MCF 10A (cell line): ENCODE results near the gene FIZ1. TPM values are rescaled to one million over a fixed set of nuclear protein-coding genes. Genes with fewer than 3 reads are reported as not detected.

Experiments used
- BruUV-seq: library from RNA; stranded (reverse); fragments of 400-500 nt; replicated peaks from 2 replicates; lab custom pipeline; 2021; lab: Mats Ljungman, UMichigan
- CTCF ChIA-PET: fragments of 300-600 bp; sonication (Branson Sonifier 250); formaldehyde crosslinking; extraction: SDS; loops from one replicate; lab custom pipeline; 2021; ENCODE audit warnings: antibody characterized with exemption, inconsistent platforms; lab: Yijun Ruan, JAX
- POLR2A ChIA-PET: fragments of 300-600, 350-650 bp; sonication (Branson Sonifier 250); formaldehyde crosslinking; extraction: SDS; loops from one replicate; lab custom pipeline; 2020; ENCODE audit warnings: antibody characterized with exemption, inconsistent platforms; lab: Yijun Ruan, JAX
- DNase-seq: peaks from one replicate; pipeline ENCODE4 v3.0.0-alpha.2; 2018; ENCODE audit not compliant: unreplicated experiment
- H3K27ac Mint-ChIP-seq: one replicate; pipeline ENCODE4 v1.8.0; 2022; ENCODE audit warnings: mild to moderate bottlenecking, low read depth, mixed read lengths; ENCODE audit not compliant: unreplicated experiment
- H3K27me3 Mint-ChIP-seq: one replicate; pipeline ENCODE4 v1.8.0; 2022; ENCODE audit warnings: mixed read lengths; ENCODE audit not compliant: insufficient read depth, unreplicated experiment
- H3K36me3 Mint-ChIP-seq: one replicate; pipeline ENCODE4 v1.8.0; 2022; ENCODE audit warnings: mild to moderate bottlenecking, moderate library complexity, mixed read lengths; ENCODE audit not compliant: insufficient read depth, unreplicated experiment
- H3K4me1 Mint-ChIP-seq: one replicate; pipeline ENCODE4 v1.8.0; 2022; ENCODE audit warnings: mixed read lengths; ENCODE audit not compliant: insufficient read depth, unreplicated experiment
- H3K4me3 Mint-ChIP-seq: one replicate; pipeline ENCODE4 v1.8.0; 2022; ENCODE audit warnings: mild to moderate bottlenecking, moderate library complexity, mixed read lengths; ENCODE audit not compliant: unreplicated experiment
- H3K9me3 Mint-ChIP-seq: one replicate; pipeline ENCODE4 v1.8.0; 2022; ENCODE audit warnings: mixed read lengths; ENCODE audit not compliant: unreplicated experiment
- intact Hi-C: fragments of 100-400 bp; cut with micrococcal nuclease; formaldehyde crosslinking; loops from 2 replicates; pipeline ENCODE4 v1.14.1; 2022
- total RNA-seq: library from RNA; stranded (reverse); gene quantifications from 2 replicates; pipeline ENCODE4 v1.2.3, GENCODE V29; 2022
- TF ChIP-seq, protein P1 (sequence below): fragments of 200-600 bp; IDR thresholded peaks from one replicate; pipeline ENCODE4 v1.8.0; 2022; ENCODE audit warnings: antibody characterized with exemption, mild to moderate bottlenecking; ENCODE audit not compliant: unreplicated experiment

The FIZ1 gene
- total RNA-seq, 1 experiment from 2014 or later: 16.3 TPM

- BruUV-seq: no TSS peak
- DNase-seq: no peak
- H3K27me3 Mint-ChIP-seq: no peaks in the 10 kb centered on the region
- H3K27ac Mint-ChIP-seq: no peak overlapping the region
- TF ChIP-seq, protein P1, sequence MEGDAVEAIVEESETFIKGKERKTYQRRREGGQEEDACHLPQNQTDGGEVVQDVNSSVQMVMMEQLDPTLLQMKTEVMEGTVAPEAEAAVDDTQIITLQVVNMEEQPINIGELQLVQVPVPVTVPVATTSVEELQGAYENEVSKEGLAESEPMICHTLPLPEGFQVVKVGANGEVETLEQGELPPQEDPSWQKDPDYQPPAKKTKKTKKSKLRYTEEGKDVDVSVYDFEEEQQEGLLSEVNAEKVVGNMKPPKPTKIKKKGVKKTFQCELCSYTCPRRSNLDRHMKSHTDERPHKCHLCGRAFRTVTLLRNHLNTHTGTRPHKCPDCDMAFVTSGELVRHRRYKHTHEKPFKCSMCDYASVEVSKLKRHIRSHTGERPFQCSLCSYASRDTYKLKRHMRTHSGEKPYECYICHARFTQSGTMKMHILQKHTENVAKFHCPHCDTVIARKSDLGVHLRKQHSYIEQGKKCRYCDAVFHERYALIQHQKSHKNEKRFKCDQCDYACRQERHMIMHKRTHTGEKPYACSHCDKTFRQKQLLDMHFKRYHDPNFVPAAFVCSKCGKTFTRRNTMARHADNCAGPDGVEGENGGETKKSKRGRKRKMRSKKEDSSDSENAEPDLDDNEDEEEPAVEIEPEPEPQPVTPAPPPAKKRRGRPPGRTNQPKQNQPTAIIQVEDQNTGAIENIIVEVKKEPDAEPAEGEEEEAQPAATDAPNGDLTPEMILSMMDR: no peak
- peaks cover 27% of the 10 kb centered on the region for H3K36me3 Mint-ChIP-seq
- ChIA-PET POLR2A (interaction anchor here (1.1 kb wide), 1 partner anchor 17 kb away, joined by 3 read pairs; no protein-coding TSS in a partner anchor), CTCF (interaction anchor here (0.6 to 2.0 kb wide), 4 partner anchors 12 to 1130 kb away, joined by 3 to 4 read pairs (median 4); partner anchors contain the start of gene FIZ1)
- intact Hi-C loops: no loop called here
- no peak overlapping the region for H3K4me3 Mint-ChIP-seq
- peaks cover 16% of the 10 kb centered on the region for H3K4me1 Mint-ChIP-seq
- H3K9me3 Mint-ChIP-seq: no peaks in the 10 kb centered on the region
Measured at GRCh38 chr19:55611300-55611982, 12.1 kb upstream of the FIZ1 start.

- CTCF ChIA-PET: interaction anchor here (1.3 kb wide), 1 partner anchor 142 kb away, joined by 3 read pairs; no protein-coding TSS in a partner anchor
- no peak overlapping the region for H3K4me3 Mint-ChIP-seq
Measured at GRCh38 chr19:55609326-55609725, 10.0 kb upstream of the FIZ1 start.

GRCh38 chr19:55606817-55607216 lies 7.5 kb upstream of the FIZ1 start:
- Mint-ChIP-seq H3K4me1 (peaks cover 36% of the 10 kb centered on the region), H3K27ac (peak overlapping the region; percentile 83), H3K4me3 (peak overlapping the region; percentile 84), H3K27me3 (no peaks in the 10 kb centered on the region), H3K9me3 (no peaks in the 10 kb centered on the region), H3K36me3 (peaks cover 32% of the 10 kb centered on the region)
- ChIA-PET POLR2A (interaction anchor here (0.8 to 2.2 kb wide), 8 partner anchors 10 to 268 kb away, joined by 4 to 15 read pairs (median 8); partner anchors contain the start of genes KMT5C, U2AF2 and ZNF784), CTCF (interaction anchor here (0.7 to 4.5 kb wide), 24 partner anchors 11 to 392 kb away, joined by 3 to 32 read pairs (median 6); partner anchors contain the start of genes ZNF628 and ZNF784)
- TF ChIP-seq, protein P1: no peak
- TSS peak; percentile 25 for BruUV-seq
- intact Hi-C loops: loop anchor here (1.0 to 5.0 kb wide), 3 partner anchors 17 to 1415 kb away; partner anchors contain the start of genes TSEN34 and ZNF784
- no peak for DNase-seq

More at GRCh38 chr19:55609326-55609725, 10.0 kb upstream of the FIZ1 start:
- intact Hi-C loops: loop anchor here (5.0 kb wide), 1 partner anchor 1417 kb away; the partner anchor contains the start of gene TSEN34
- BruUV-seq: no TSS peak
- Mint-ChIP-seq H3K27ac (no peak overlapping the region), H3K27me3 (no peaks in the 10 kb centered on the region), H3K36me3 (peaks cover 37% of the 10 kb centered on the region), H3K9me3 (no peaks in the 10 kb centered on the region), H3K4me1 (peaks cover 28% of the 10 kb centered on the region)
- TF ChIP-seq, protein P1: no peak
- POLR2A ChIA-PET: no interaction called here
- DNase-seq: no peak

GRCh38 chr19:55606471-55606787 lies 7.1 kb upstream of the FIZ1 start:
- BruUV-seq: no TSS peak
- intact Hi-C loops: loop anchor here (1.0 to 5.0 kb wide), 3 partner anchors 18 to 1414 kb away; partner anchors contain the start of genes TSEN34 and ZNF784
- DNase-seq: no peak
- POLR2A ChIA-PET: interaction anchor here (0.7 to 2.2 kb wide), 13 partner anchors 11 to 267 kb away, joined by 4 to 15 read pairs (median 6); partner anchors contain the start of genes ISOC2, KMT5C, U2AF2 and ZNF579
- CTCF ChIA-PET: interaction anchor here (0.7 to 4.5 kb wide), 25 partner anchors 12 to 466 kb away, joined by 3 to 32 read pairs (median 5); partner anchors contain the start of genes ZNF628 and ZNF784
- H3K4me1 Mint-ChIP-seq: peaks cover 40% of the 10 kb centered on the region
- peak overlapping the region; percentile 83 for H3K27ac Mint-ChIP-seq
- TF ChIP-seq, protein P1: no peak
- no peaks in the 10 kb centered on the region for H3K27me3 Mint-ChIP-seq
- H3K4me3 Mint-ChIP-seq: peak overlapping the region; percentile 84
- peaks cover 32% of the 10 kb centered on the region for H3K36me3 Mint-ChIP-seq
- H3K9me3 Mint-ChIP-seq: no peaks in the 10 kb centered on the region
